Activated CD8-positive, alpha-beta T cell treated with anti-CD3 and anti-CD28 coated beads for 36 hours (primary cell): ENCODE measurements around the gene PSME1. TPM values are rescaled to one million over a fixed set of nuclear protein-coding genes. Genes with fewer than 3 reads are reported as not detected.

Source experiments
- ATAC-seq: fragments of 200-7000 bp; cut with Tn5 transposase; one replicate; pipeline ENCODE4 v1.10.0; 2021; ENCODE audit warnings: mild to moderate bottlenecking, moderate library complexity
- CTCF ChIA-PET: fragments of 350-600 bp; sonication (Branson Sonifier 250); formaldehyde crosslinking; loops from one replicate; lab custom pipeline; 2021; ENCODE audit warnings: antibody characterized with exemption; lab: Charles Lee
- POLR2A ChIA-PET: fragments of 350-600 bp; sonication (Branson Sonifier 250); formaldehyde crosslinking; loops from one replicate; lab custom pipeline; 2021; ENCODE audit warnings: antibody characterized with exemption; lab: Charles Lee
- DNase-seq: peaks from one replicate; pipeline ENCODE4 v3.0.0-alpha.2; 2020
- H3K27ac Mint-ChIP-seq: one replicate; pipeline ENCODE4 v1.8.0; 2021; ENCODE audit warnings: mild to moderate bottlenecking, mixed read lengths
- H3K27me3 Mint-ChIP-seq: one replicate; pipeline ENCODE4 v1.8.0; 2021; ENCODE audit warnings: mixed read lengths
- H3K36me3 Mint-ChIP-seq: one replicate; pipeline ENCODE4 v1.8.0; 2021; ENCODE audit warnings: low read depth, mixed read lengths
- H3K4me1 Mint-ChIP-seq: one replicate; pipeline ENCODE4 v1.8.0; 2021; ENCODE audit warnings: low read depth, mixed read lengths
- H3K4me3 Mint-ChIP-seq: one replicate; pipeline ENCODE4 v1.8.0; 2021; ENCODE audit warnings: mild to moderate bottlenecking, moderate library complexity, mixed read lengths
- H3K9me3 Mint-ChIP-seq: one replicate; pipeline ENCODE4 v1.8.0; 2021; ENCODE audit warnings: mixed read lengths
- intact Hi-C: fragments of 100-400 bp; cut with micrococcal nuclease; formaldehyde crosslinking; loops from one replicate; pipeline ENCODE4 v1.10.0; 2022
- microRNA-seq: library from miRNA; unstranded; fragments of <30 nt; microRNA quantifications from one replicate; pipeline ENCODE4 v1.2.0, GENCODE V29; 2022; ENCODE audit warnings: borderline microRNAs expressed, borderline replicate concordance
- total RNA-seq, 2 experiments: library from RNA; stranded (reverse); gene quantifications; one replicate each; pipeline ENCODE4 v1.2.3, GENCODE V29; 2021
- TF ChIP-seq, protein P1 (sequence below): fragments of 200-600 bp; IDR thresholded peaks from one replicate; pipeline ENCODE4 v1.8.0; 2022; ENCODE audit warnings: antibody characterized with exemption, mild to moderate bottlenecking

PSME1 gene
- total RNA-seq, 2 experiments from 2014 or later = 451 to 460 TPM

DNA sequence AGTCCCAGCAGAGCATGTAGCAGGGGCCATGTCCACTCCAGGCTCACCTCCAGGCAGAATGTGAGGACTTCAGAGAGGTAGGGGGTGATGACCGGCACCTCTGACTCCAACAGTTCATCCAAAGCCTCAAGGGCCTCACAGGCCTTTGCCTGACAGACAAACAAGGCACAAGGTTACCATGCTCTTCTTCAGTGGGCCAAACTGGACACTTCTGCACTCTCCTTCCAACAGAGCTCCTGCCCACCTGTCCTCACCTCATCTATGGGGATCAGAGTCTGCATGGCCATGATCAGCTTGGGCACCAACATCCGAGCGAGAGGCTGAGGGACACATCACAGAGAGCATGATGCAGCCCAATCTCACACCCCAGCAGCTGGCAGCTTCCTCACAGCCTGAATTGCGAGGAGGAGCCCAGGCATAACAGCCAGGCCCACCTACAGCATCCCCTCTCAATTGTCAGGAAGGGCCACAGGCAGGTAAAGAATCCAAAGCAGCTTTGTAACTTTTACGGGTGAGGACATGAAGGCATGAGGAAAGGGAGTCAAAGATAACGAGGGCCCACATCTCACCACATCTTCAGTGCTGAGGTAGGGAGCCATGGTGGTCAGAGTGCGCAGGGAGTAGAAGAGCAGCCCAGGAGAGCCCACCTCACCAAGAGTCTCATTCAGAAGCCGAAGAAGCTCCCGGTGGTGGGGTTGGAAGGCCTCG lies 51.0 kb downstream of the PSME1 start:
- ChIA-PET POLR2A (interaction anchor here (0.6 to 13.4 kb wide), 9 partner anchors 8 to 127 kb away, joined by 3 to 163 read pairs (median 16); partner anchors contain the start of genes CHMP4A, IRF9, REC8 and TM9SF1), CTCF (interaction anchor here (1.4 kb wide), 1 partner anchor 26 kb away, joined by 5 read pairs; the partner anchor contains the start of gene IRF9)
- Mint-ChIP-seq H3K4me1 (peaks cover 34% of the 10 kb centered on the region), H3K27ac (no peak overlapping the region), H3K36me3 (peaks cover 33% of the 10 kb centered on the region), H3K27me3 (no peaks in the 10 kb centered on the region), H3K9me3 (no peaks in the 10 kb centered on the region), H3K4me3 (peak overlapping the region; percentile 92)
- ATAC-seq (no peak), DNase-seq (no peak)
- TF ChIP-seq, protein P1, sequence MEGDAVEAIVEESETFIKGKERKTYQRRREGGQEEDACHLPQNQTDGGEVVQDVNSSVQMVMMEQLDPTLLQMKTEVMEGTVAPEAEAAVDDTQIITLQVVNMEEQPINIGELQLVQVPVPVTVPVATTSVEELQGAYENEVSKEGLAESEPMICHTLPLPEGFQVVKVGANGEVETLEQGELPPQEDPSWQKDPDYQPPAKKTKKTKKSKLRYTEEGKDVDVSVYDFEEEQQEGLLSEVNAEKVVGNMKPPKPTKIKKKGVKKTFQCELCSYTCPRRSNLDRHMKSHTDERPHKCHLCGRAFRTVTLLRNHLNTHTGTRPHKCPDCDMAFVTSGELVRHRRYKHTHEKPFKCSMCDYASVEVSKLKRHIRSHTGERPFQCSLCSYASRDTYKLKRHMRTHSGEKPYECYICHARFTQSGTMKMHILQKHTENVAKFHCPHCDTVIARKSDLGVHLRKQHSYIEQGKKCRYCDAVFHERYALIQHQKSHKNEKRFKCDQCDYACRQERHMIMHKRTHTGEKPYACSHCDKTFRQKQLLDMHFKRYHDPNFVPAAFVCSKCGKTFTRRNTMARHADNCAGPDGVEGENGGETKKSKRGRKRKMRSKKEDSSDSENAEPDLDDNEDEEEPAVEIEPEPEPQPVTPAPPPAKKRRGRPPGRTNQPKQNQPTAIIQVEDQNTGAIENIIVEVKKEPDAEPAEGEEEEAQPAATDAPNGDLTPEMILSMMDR = no peak
- intact Hi-C loops = no loop called here

DNA sequence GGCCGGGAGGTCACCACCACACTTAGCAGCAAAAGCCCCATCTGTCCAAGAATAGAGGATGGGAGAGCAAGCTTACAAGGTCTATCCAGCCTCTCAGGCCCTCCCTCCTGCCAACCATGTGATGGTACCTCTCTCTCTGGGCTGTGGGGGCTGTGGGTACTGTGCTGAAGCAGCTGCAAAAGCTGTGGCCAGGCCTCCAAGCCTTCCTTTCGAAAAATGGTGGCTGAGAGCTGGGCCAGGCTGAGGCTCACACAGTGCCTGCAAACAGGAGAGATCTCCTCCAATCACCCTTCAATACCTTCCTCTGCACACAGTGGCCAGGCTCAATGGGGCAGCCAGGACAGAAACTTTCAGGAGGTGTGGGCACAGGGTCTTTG lies 51.5 kb downstream of the PSME1 start:
- ChIA-PET POLR2A (interaction anchor here (0.6 to 13.4 kb wide), 12 partner anchors 8 to 127 kb away, joined by 3 to 163 read pairs (median 8); partner anchors contain the start of genes CHMP4A, IRF9, REC8 and TM9SF1), CTCF (interaction anchor here (1.4 kb wide), 1 partner anchor 27 kb away, joined by 5 read pairs; the partner anchor contains the start of gene IRF9)
- Mint-ChIP-seq H3K9me3 (no peaks in the 10 kb centered on the region), H3K4me3 (peak overlapping the region; percentile 92), H3K27me3 (no peaks in the 10 kb centered on the region), H3K27ac (peak overlapping the region; percentile 85), H3K4me1 (peaks cover 36% of the 10 kb centered on the region), H3K36me3 (peaks cover 35% of the 10 kb centered on the region)
- ATAC-seq = no peak
- no peak for DNase-seq
- intact Hi-C loops = no loop called here
- TF ChIP-seq, protein P1 = no peak

Small RNA genes within 50 kb of the gene (microRNA-seq; reads per million reads assigned to microRNA genes)
- gene MIR7703 = not detected

Other genes starting within 250 kb of the PSME1 start
- 10 to 100 TPM; 19.9 to 21.7 TPM for gene DHRS4, start 182.4 kb upstream of the PSME1 start, total RNA-seq
- 10 to 100 TPM; 20.8 to 24.3 TPM for gene DHRS4L2, start 147.3 kb upstream of the PSME1 start, total RNA-seq
- gene CARMIL3, start 84.2 kb upstream of the PSME1 start, total RNA-seq = under 1 TPM; 0.63 to 0.83 TPM
- gene CPNE6, start 64.6 kb upstream of the PSME1 start, total RNA-seq = not detected
- gene PCK2, start 41.9 kb upstream of the PSME1 start, total RNA-seq = 10 to 100 TPM; 90.3 to 93.1 TPM
- gene DCAF11, start 21.4 kb upstream of the PSME1 start, total RNA-seq = 10 to 100 TPM; 59.9 to 63.9 TPM
- 1 to 10 TPM; 1.8 to 2.5 TPM for gene NRL, start 21.2 kb upstream of the PSME1 start, total RNA-seq
- gene FITM1, start 5.5 kb upstream of the PSME1 start, total RNA-seq = under 1 TPM; 0.56 to 0.69 TPM
- gene EMC9, start 5.4 kb downstream of the PSME1 start, total RNA-seq = 10 to 100 TPM; 39.0 to 39.9 TPM
- gene PSME2, start 10.4 kb downstream of the PSME1 start, total RNA-seq = 100 to 1,000 TPM; 440 TPM
- 10 to 100 TPM; 71.6 to 75.0 TPM for gene RNF31, start 11.3 kb downstream of the PSME1 start, total RNA-seq
- gene IRF9, start 25.1 kb downstream of the PSME1 start, total RNA-seq = 100 to 1,000 TPM; 112 to 118 TPM
- gene REC8, start 35.9 kb downstream of the PSME1 start, total RNA-seq = 10 to 100 TPM; 25.0 to 32.9 TPM
- gene IPO4, start 52.6 kb downstream of the PSME1 start, total RNA-seq = 100 to 1,000 TPM in 1 of 2 experiments, 10 to 100 TPM in 1; 98.4 to 102 TPM
- 10 to 100 TPM; 16.3 to 18.0 TPM for gene TM9SF1, start 59.2 kb downstream of the PSME1 start, total RNA-seq
- gene TSSK4, start 69.5 kb downstream of the PSME1 start, total RNA-seq = under 1 TPM in 1 of 2 experiments, not detected in 1; 0.18 TPM
- 10 to 100 TPM; 55.6 to 61.8 TPM for gene CHMP4A, start 77.3 kb downstream of the PSME1 start, total RNA-seq
- 10 to 100 TPM; 11.2 to 11.3 TPM for gene MDP1, start 79.9 kb downstream of the PSME1 start, total RNA-seq
- 100 to 1,000 TPM; 167 to 172 TPM for gene NEDD8, start 96.2 kb downstream of the PSME1 start, total RNA-seq
- 10 to 100 TPM; 45.6 to 49.3 TPM for gene GMPR2, start 96.7 kb downstream of the PSME1 start, total RNA-seq
- 10 to 100 TPM; 77.4 to 84.9 TPM for gene TINF2, start 106.4 kb downstream of the PSME1 start, total RNA-seq
- 1 to 10 TPM; 3.0 to 3.1 TPM for gene TGM1, start 127.0 kb downstream of the PSME1 start, total RNA-seq
- 10 to 100 TPM; 37.6 to 42.7 TPM for gene RABGGTA, start 135.4 kb downstream of the PSME1 start, total RNA-seq
- gene DHRS1, start 163.6 kb downstream of the PSME1 start, total RNA-seq = 10 to 100 TPM; 11.9 to 13.6 TPM
- gene NOP9, start 163.7 kb downstream of the PSME1 start, total RNA-seq = 10 to 100 TPM; 33.5 to 33.6 TPM
- 10 to 100 TPM; 12.1 to 13.6 TPM for gene CIDEB, start 171.8 kb downstream of the PSME1 start, total RNA-seq
- 10 to 100 TPM in 1 of 2 experiments, 1 to 10 TPM in 1; 9.6 to 12.0 TPM for gene LTB4R2, start 173.9 kb downstream of the PSME1 start, total RNA-seq
- 10 to 100 TPM; 11.6 to 11.7 TPM for gene LTB4R, start 175.3 kb downstream of the PSME1 start, total RNA-seq
- gene ADCY4, start 198.9 kb downstream of the PSME1 start, total RNA-seq = 1 to 10 TPM; 1.3 to 1.5 TPM
- 1 to 10 TPM; 5.9 to 6.5 TPM for gene RIPK3, start 203.8 kb downstream of the PSME1 start, total RNA-seq
- 1 to 10 TPM; 1.3 to 2.0 TPM for gene NFATC4, start 232.0 kb downstream of the PSME1 start, total RNA-seq